Progenitor cell of endocrine pancreas (in vitro differentiated cells): Measurements from ENCODE around the gene IFITM2. TPM values are rescaled to one million over a fixed set of nuclear protein-coding genes. Genes with fewer than 3 reads are reported as not detected.

Source experiments
- DNase-seq: peaks from one replicate; pipeline ENCODE4 v3.0.0; 2021; ENCODE audit warnings: low spot score; ENCODE audit not compliant: unreplicated experiment
- H3K27ac Mint-ChIP-seq: 2 replicates; pipeline ENCODE4 v1.8.0; 2021; ENCODE audit warnings: mild to moderate bottlenecking, moderate library complexity, mixed read lengths
- H3K27me3 Mint-ChIP-seq: 2 replicates; pipeline ENCODE4 v1.8.0; 2021; ENCODE audit warnings: mixed read lengths
- H3K36me3 Mint-ChIP-seq: 2 replicates; pipeline ENCODE4 v1.8.0; 2022; ENCODE audit warnings: mixed read lengths; ENCODE audit not compliant: insufficient read depth
- H3K4me1 Mint-ChIP-seq: 2 replicates; pipeline ENCODE4 v1.8.0; 2021; ENCODE audit warnings: low read depth, mixed read lengths
- H3K4me3 Mint-ChIP-seq: 2 replicates; pipeline ENCODE4 v1.8.0; 2021; ENCODE audit warnings: low read depth, mild to moderate bottlenecking, moderate library complexity, mixed read lengths
- H3K9me3 Mint-ChIP-seq: 2 replicates; pipeline ENCODE4 v1.8.0; 2021; ENCODE audit warnings: low read depth, mixed read lengths
- CTCF ChIP-seq: fragments of 200-600 bp; sonication (generic); IDR thresholded peaks from one replicate; pipeline ENCODE4 v1.5.0; 2021; ENCODE audit warnings: antibody characterized with exemption, mild to moderate bottlenecking; ENCODE audit not compliant: unreplicated experiment
- total RNA-seq: library from RNA; stranded (reverse); gene quantifications from 2 replicates; pipeline ENCODE4 v1.2.1, GENCODE V29; 2021

Gene IFITM2
- total RNA-seq, 1 donor from 2014 or later = 33.2 TPM

- DNase-seq = no peak
- Mint-ChIP-seq H3K4me3 (no peak overlapping the region), H3K27me3 (peaks cover 14% of the 10 kb centered on the region), H3K36me3 (no peaks in the 10 kb centered on the region), H3K9me3 (no peaks in the 10 kb centered on the region), H3K4me1 (peaks cover 7% of the 10 kb centered on the region), H3K27ac (no peak overlapping the region)
- TF ChIP-seq CTCF = no peak
Measured at GRCh38 chr11:269146-269890, 38.3 kb upstream of the IFITM2 start.

- Mint-ChIP-seq H3K9me3 (no peaks in the 10 kb centered on the region), H3K4me3 (no peak overlapping the region), H3K27me3 (peaks cover 14% of the 10 kb centered on the region), H3K27ac (no peak overlapping the region), H3K36me3 (no peaks in the 10 kb centered on the region), H3K4me1 (peaks cover 7% of the 10 kb centered on the region)
- TF ChIP-seq CTCF = no peak
- no peak for DNase-seq
Measured at GRCh38 chr11:270451-271318, 36.9 kb upstream of the IFITM2 start.

- H3K4me3 Mint-ChIP-seq = no peak overlapping the region
- H3K27ac Mint-ChIP-seq = no peak overlapping the region
- no peak for TF ChIP-seq CTCF
- DNase-seq = no peak
- H3K27me3 Mint-ChIP-seq = peaks cover 14% of the 10 kb centered on the region
- peaks cover 4% of the 10 kb centered on the region for H3K9me3 Mint-ChIP-seq
- peaks cover 7% of the 10 kb centered on the region for H3K4me1 Mint-ChIP-seq
- H3K36me3 Mint-ChIP-seq = no peaks in the 10 kb centered on the region
Measured at GRCh38 chr11:271319-271715, 36.3 kb upstream of the IFITM2 start.

GRCh38 chr11:272195-272930 lies 35.3 kb upstream of the IFITM2 start:
- H3K4me3 Mint-ChIP-seq = no peak overlapping the region
- DNase-seq = no peak

More at GRCh38 chr11:272195-272930, 35.3 kb upstream of the IFITM2 start:
- Mint-ChIP-seq H3K4me1 (peaks cover 7% of the 10 kb centered on the region), H3K27me3 (peaks cover 20% of the 10 kb centered on the region), H3K27ac (peak overlapping the region; percentile 88), H3K36me3 (no peaks in the 10 kb centered on the region), H3K9me3 (peaks cover 8% of the 10 kb centered on the region)
- no peak for TF ChIP-seq CTCF
